SU-DHL-6 (cell line): ENCODE data around the gene NCAM2.

Experiments
- H2AFZ ChIP-seq: fragments of 200-600 bp; sonication (generic); 2 replicates; pipeline ENCODE4 v1.6.1; 2014; ENCODE audit warnings: low read depth, mild to moderate bottlenecking, moderate library complexity, mixed read lengths, antibody characterized with exemption, low read length; ENCODE audit not compliant: severe bottlenecking
- H3F3A ChIP-seq: fragments of 200-600 bp; shearing (Covaris generic); 2 replicates; pipeline ENCODE4 v1.6.0; 2016; ENCODE audit warnings: antibody characterized with exemption, mild to moderate bottlenecking; ENCODE audit not compliant: insufficient read depth
- H3K27ac ChIP-seq: fragments of 200-600 bp; sonication (generic); 2 replicates; pipeline ENCODE4 v1.5.1; 2016; ENCODE audit warnings: low read depth, mild to moderate bottlenecking, low read length, moderate library complexity, mixed read lengths
- H3K27me3 ChIP-seq: fragments of 200-600 bp; sonication (generic), shearing (Covaris generic); 2 replicates; pipeline ENCODE4 v1.6.0; 2014; ENCODE audit warnings: mild to moderate bottlenecking, low read length
- H3K36me3 ChIP-seq: fragments of 200-600 bp; sonication (generic); 2 replicates; pipeline ENCODE4 v1.6.1; 2014; ENCODE audit warnings: mild to moderate bottlenecking, low read length, mixed read lengths
- H3K4me2 ChIP-seq: fragments of 300-600, 200-600 bp; shearing (Covaris generic), sonication (generic); 2 replicates; pipeline ENCODE4 v1.6.0; 2014; ENCODE audit warnings: low read length, low read depth, mild to moderate bottlenecking; ENCODE audit not compliant: poor library complexity, severe bottlenecking
- H3K4me3 ChIP-seq: fragments of 200-600 bp; sonication (generic); 2 replicates; pipeline ENCODE4 v1.5.1; 2014; ENCODE audit warnings: antibody characterized with exemption, low read length, mild to moderate bottlenecking, mixed read lengths; ENCODE audit not compliant: insufficient read depth, poor library complexity, severe bottlenecking
- H3K79me2 ChIP-seq: fragments of 200-600 bp; sonication (generic); 2 replicates; pipeline ENCODE4 v1.6.1; 2014; ENCODE audit warnings: mild to moderate bottlenecking, low read length, moderate library complexity; ENCODE audit not compliant: insufficient read depth
- H3K9ac ChIP-seq: fragments of 200-600 bp; sonication (generic); 2 replicates; pipeline ENCODE4 v1.7.0; 2014; ENCODE audit warnings: mild to moderate bottlenecking, low read length
- H3K9me2 ChIP-seq: fragments of 200-600 bp; sonication (generic); replicated peaks from 2 replicates; pipeline ENCODE4 v1.6.1; 2014; ENCODE audit warnings: low read length; ENCODE audit not compliant: insufficient read depth
- H3K9me3 ChIP-seq: fragments of 200-600 bp; sonication (generic); 2 replicates; pipeline ENCODE4 v1.6.1; 2014; ENCODE audit warnings: low read length, mixed read lengths; ENCODE audit not compliant: insufficient read depth
- H4K20me1 ChIP-seq: fragments of 200-600 bp; sonication (generic); 2 replicates; pipeline ENCODE4 v1.6.1; 2014; ENCODE audit warnings: low read depth, mild to moderate bottlenecking, antibody characterized with exemption, low read length, moderate library complexity, mixed read lengths
- CTCF ChIP-seq: fragments of 200-600 bp; sonication (generic); IDR thresholded peaks from one replicate; pipeline ENCODE4 v1.5.1; 2017; ENCODE audit warnings: antibody characterized with exemption, mild to moderate bottlenecking, low read length, moderate library complexity; ENCODE audit not compliant: insufficient read depth, poor library complexity, severe bottlenecking
- EZH2phosphoT487 ChIP-seq: fragments of 200-600 bp; sonication (generic), shearing (Covaris generic); conservative IDR thresholded peaks from 2 replicates; pipeline ENCODE4 v1.6.1; 2018; ENCODE audit warnings: mild to moderate bottlenecking, antibody characterized with exemption, low read length, moderate library complexity, mixed read lengths

Gene NCAM2

GRCh38 chr21:21156957-21157356, 158.7 kb downstream of the NCAM2 start:
- Histone ChIP-seq H4K20me1 (no peaks in the 10 kb centered on the region), H3K27me3 (no peaks in the 10 kb centered on the region), H3K79me2 (no peaks in the 10 kb centered on the region), H3K36me3 (no peaks in the 10 kb centered on the region), H3F3A (no peaks in the 10 kb centered on the region), H3K4me2 (no peak overlapping the region), H3K9ac (no peak overlapping the region), H3K9me2 (no peaks in the 10 kb centered on the region), H3K4me3 (no peak overlapping the region), H3K27ac (no peak overlapping the region), H2AFZ (no peak overlapping the region), H3K9me3 (0 out of 2 replicates have a peak, but pooled peaks cover 6% of the 10 kb centered on the region)
- no peak for TF ChIP-seq CTCF
- no peak for TF ChIP-seq EZH2phosphoT487

DNA sequence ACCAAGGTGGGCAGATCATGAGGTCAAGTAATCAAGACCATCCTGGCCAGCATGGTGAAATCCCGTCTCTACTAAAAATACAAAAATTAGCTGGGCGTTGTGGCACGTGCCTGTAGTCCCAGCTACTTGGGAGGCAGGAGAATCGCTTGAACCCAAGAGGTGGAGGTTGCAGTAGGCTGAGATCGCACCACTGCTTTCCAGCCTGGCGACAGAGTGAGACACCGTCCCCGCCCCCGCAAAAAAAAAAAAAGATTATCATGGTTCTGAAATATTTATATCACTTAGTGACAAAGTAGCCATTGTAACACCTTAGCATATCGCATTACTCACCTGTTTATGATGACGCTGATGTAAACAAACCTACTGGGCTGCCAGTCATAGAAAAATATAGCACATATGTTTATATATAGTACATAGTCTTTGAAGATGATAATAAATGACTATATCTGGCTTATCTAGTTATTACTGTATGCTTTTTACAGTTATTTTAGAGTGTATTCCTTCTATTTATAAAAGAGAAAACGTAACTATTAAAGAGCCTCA, 160.2 kb downstream of the NCAM2 start:
- no peaks in the 10 kb centered on the region for H3K36me3 ChIP-seq
- H4K20me1 ChIP-seq: no peaks in the 10 kb centered on the region
- no peak overlapping the region for H3K4me2 ChIP-seq
- no peak for TF ChIP-seq CTCF
- no peak for TF ChIP-seq EZH2phosphoT487
- H3K9me2 ChIP-seq: no peaks in the 10 kb centered on the region
- H3K79me2 ChIP-seq: no peaks in the 10 kb centered on the region
- no peak overlapping the region for H3K4me3 ChIP-seq
- H3K9me3 ChIP-seq: no peaks in the 10 kb centered on the region
- no peak overlapping the region for H3K27ac ChIP-seq
- no peak overlapping the region for H3K9ac ChIP-seq
- H3K27me3 ChIP-seq: no peaks in the 10 kb centered on the region
- no peaks in the 10 kb centered on the region for H3F3A ChIP-seq
- H2AFZ ChIP-seq: no peak overlapping the region

DNA sequence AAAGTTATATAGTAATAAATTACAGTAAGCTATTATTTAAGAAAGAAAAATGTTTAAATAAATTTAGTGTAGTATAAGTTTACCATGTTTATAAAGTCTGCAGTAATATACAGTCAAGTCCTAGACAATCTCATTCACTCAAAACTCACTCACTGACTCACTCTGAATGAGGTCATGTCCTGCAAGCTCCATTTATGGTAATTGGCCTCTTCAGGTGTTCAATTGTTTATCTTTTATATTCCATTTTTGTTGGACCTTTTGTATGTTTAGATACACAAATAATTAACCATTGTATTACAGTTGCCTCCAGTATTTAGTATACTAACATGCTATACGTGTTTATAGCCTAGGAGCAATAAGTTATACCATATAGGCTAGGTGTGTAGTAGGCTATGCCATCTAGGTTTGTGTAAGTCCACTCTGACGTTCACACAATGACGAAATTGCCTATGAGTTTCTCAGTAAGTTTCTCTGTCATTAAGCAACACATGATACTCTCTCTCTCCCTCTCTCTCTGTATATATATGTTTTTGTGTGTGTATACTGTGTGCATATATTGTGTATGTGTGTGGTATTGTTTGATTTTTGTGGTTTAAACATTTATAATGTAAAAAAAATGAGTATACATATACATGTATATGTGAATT, 161.2 kb downstream of the NCAM2 start:
- Histone ChIP-seq H3K9ac (no peak overlapping the region), H2AFZ (peak overlapping the region; percentile 50), H3K36me3 (no peaks in the 10 kb centered on the region), H3K9me3 (no peaks in the 10 kb centered on the region), H3K4me3 (no peak overlapping the region), H3K27me3 (no peaks in the 10 kb centered on the region), H3K79me2 (no peaks in the 10 kb centered on the region), H3F3A (no peaks in the 10 kb centered on the region), H3K27ac (no peak overlapping the region), H3K9me2 (no peaks in the 10 kb centered on the region), H3K4me2 (no peak overlapping the region), H4K20me1 (no peaks in the 10 kb centered on the region)
- TF ChIP-seq EZH2phosphoT487 (no peak), CTCF (no peak)
